LoVo (cell line): ENCODE measurements around the gene GTF2A1L.
"Not testable (repeated sequence)": the region's sequence is repeated elsewhere in the genome, so short reads cannot be mapped to it uniquely, and the experiment has no call there.

Source experiments
- DNase-seq: peaks from one replicate; pipeline ENCODE4 v3.0.0-alpha.2; 2016; ENCODE audit warnings: low spot score

Gene GTF2A1L

DNA sequence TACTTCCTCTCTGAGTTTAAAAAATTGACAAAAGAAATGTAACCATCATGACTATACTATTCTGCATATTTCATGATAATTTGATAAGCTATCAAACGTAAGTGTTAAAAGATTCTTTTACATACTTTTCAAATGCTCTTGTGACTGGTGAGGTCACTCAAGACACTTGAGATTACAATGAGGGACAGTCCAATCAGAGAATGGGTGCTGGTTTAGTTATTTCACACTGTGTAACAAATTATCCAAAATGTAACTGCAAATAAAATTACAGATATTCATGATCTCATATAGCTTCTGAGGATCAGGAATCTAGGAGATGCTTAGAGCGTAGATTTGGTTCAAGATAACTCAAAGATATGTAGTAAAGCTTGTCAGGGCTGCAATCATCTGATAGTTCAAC lies 4.4 kb upstream of the GTF2A1L start:
- DNase-seq, result no peak

DNA sequence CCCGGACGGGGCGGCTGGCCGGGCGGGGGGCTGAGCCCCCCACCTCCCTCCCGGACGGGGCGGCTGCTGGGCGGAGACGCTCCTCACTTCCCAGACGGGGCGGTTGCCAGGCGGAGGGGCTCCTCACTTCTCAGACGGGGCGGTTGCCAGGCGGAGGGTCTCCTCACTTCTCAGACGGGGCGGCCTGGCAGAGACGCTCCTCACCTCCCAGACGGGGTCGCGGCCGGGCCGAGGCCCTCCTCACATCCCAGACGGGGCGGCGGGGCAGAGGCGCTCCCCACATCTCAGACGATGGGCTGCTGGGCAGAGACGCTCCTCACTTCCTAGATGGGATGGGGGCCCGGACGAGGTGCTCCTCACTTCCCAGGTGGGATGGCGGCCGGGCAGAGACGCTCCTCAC lies 3.1 kb upstream of the GTF2A1L start:
- not testable (repeated sequence) for DNase-seq

DNA sequence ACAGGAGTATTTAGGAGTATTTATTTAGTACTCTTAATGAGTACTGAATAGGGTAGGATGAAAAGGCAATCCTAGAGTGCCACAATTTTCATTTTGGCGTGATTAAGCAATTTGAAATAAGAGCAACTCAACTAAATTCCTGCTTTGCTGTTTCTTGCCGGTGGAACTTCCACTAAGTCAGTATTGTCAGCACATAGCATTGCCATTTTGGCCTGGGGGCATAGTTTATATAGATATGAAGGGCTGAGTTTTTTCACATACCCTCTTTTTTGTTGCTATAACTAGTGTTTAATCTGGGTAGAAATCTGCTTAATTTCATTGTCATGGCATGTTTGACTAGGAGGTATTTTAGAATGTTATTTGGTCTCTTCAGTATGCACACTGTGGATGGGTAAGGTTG lies 1.9 kb downstream of the GTF2A1L start:
- no peak for DNase-seq

DNA sequence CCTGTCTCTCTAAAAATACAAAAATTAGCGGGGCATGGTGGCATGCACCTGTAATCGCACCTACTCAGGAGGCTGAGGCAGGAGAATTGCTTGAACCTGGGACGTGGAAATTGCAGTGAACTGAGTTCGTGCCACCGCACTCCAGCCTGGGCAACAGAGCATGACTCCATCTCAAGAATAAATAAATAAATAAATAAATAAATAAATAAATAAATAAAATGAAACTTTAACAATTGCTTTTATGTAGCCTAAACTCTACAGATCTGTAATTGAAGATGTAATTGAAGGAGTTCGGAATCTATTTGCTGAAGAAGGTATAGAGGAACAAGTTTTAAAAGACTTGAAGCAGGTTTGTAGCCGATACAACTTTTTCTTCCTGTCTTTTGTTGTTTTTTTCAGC lies 2.9 kb downstream of the GTF2A1L start:
- no peak for DNase-seq

DNA sequence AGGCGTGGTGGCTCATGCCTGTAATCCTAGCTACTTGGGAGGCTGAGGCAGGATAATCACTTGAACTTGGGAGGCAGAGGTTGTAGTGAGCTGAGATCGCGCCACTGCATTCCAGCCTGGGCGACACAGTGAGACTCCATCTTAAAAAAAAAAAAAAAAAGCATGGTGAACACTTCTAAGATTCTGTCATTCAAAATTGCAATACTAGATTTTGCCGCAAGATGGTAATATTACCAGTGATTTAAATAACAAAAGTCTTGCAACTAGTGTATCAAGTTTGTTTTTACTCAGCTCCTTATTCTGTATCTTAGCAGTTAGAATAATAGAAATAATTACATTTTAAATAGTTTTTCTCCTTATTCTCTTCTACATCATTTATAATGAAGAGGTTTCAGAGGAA lies 5.0 kb downstream of the GTF2A1L start:
- peak; percentile 48 for DNase-seq

DNA sequence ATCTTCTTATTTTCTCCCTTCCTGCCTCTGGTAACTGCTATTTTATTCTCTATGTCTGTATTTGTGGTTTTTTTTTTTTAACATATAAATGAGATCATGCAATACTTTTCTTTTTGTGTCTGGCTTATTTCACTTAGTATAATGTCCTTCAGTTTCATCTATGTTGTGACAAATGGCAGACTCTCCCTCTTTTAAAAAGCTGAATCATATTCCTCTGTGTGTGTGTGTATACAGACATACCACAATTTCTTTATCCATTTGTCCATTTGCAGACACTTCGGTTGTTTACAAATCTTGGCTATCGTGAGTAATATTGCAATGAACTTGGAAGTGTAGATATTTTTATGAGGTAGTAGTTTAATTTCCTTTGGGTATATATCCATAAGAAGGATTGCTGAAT lies 7.0 kb downstream of the GTF2A1L start:
- no peak for DNase-seq

DNA sequence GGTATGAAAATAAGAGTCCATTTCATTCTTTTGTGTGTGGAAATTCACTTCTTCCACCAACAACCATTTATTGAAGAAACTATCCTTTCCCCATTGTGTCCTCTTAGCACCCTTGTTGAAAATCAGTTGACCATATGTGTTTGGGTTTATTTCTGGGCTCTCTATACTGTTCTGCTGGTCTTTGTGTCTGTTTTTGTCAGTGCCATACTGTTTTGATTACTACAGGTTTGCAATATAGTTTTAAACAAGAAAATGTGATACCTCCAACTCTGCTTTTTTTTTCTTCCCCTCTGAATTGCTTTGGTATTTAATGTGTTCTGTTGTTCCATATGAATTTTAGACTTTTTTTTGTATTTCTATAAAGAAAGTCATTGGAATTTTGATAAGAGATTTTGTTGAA lies 8.4 kb downstream of the GTF2A1L start:
- no peak for DNase-seq

DNA sequence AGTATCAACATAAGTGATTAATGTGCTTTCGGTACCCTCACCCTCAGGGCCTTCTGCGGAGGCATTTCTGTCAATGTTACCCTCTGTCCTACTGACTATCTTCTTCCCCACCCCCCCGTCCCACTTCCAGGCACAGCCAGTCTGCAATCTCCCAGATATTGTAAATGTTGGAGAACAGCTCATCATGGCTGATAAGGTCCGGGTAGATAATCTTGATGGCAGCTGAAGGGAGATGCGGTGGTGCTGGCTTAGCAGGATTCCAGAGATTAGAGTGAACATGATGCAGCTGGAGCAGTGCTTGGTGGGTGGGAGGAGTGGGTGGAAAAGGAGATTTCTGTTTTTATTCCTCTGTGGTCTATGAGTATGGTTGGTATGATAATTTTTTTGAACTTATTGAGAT lies 15.5 kb downstream of the GTF2A1L start:
- no peak for DNase-seq

DNA sequence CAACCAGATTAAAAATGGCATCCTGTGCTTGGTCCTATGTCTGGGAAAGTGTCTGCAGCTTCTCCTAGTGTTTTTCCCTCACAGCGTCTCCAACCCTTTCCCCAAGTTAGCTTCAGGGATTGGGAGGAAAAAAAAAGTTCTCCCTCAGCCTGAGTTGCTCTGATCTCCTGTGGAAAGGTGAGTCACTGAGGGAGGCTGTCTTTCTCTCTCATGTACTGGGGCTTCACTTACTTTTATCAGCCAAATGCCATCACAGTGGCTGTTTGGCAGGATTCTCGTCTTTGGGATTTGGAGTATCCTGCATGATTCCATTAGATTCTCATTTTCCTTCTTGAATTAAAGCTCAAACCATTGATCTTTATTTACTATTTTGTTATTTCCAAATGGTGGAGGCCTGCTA lies 18.1 kb downstream of the GTF2A1L start:
- DNase-seq, result no peak

DNA sequence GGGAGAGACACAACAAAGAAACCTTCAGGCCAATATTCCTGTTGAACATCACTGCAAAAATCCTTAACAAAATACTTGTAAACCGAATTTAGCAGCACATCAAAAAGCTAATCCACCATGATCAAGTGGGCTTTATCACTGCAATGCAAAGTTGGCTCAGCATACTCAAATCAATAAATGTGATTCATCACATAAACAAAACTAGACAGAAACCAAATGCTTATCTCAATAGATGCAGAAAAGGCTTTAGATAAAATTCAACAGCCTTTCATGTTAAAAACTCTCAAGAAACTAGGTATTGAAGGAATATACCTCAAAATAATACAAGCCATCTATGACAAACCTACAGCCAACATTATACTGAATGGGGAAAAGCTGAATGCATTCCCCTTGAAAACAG lies 20.6 kb downstream of the GTF2A1L start:
- no peak for DNase-seq

DNA sequence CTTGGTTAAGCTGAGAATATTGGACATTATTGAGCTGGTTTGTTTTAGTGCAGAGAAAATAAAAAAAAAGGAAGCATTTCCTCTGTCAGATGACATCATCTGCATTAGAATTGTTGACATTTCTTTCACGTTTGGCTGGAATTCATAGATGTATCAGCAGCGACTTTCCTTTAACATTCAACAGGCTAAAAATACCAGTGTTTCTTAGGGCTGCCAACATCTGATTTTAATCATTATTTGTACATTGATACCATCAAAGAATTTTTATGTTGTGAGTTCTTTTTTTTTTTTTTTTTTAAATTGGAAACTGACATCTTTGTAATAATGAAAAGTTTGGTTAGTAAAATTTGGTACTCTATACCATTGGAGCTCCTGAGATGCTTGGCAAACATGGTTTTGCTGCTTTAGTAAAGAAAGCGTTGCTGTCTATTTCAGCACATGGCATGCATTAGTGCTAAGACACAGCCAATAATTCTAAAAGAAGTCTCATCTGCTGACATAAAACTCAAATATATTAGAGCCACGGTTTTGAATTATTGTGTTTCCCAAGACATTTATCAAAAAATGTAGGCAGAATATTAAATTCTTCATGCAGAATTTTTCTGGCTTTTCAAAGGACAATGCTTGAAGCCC lies 33.6 kb downstream of the GTF2A1L start:
- no peak for DNase-seq

DNA sequence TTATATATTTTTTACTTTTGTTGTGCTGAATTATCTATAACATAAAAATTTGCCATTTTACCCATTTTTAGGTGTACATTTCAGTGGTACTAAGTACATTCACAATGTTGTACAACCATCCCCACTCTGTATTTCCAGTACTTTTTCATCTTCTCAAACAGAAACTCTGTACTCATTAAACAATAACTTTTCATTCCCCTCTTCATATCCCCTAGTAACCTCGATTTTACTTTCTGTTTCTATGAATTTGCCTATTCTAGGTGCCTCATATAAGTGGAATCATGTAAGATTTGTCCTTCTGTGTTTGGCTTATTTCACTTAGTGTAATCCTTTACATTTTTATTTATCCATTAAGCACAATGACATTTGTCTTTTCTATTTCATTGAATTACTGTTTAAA lies 51.3 kb downstream of the GTF2A1L start:
- no peak for DNase-seq

DNA sequence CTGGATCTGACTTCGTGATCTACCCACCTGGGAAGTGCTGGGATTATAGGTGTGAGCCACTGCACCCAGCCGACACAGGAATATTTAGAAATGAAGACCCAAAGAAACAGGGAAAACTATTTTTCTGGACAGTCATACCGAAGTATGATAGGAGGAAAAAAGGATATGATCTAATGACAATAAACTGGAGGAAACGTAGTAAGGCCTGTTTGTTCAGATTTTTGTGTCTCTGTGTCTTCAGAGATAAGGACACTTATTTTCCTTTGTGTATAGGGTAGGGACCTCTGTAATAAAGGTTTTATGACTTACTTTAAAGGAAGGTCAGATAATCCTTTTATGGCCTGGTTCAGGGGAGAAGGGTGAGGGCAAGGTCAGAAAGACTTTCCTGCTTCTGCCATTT lies 55.9 kb downstream of the GTF2A1L start:
- peak; percentile 3 for DNase-seq

DNA sequence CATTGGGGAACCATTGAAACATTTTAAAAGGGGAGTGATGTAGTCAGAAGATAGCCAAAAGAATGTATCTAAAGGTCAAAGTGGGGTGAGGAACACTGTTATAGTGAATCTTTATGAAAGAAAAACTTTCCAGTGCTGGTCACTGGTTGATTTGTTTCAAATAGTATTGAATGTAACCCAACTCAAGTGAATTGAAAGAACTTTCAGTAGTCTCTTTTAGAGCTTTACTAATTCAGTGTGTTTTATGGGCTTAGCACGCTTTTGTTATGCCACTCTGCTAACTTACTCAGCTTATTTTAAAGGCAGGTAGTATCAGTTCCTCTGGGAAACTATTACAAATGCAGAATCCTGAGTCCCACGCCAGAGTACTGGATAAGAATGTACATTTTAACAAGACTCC lies 57.3 kb downstream of the GTF2A1L start:
- no peak for DNase-seq

DNA sequence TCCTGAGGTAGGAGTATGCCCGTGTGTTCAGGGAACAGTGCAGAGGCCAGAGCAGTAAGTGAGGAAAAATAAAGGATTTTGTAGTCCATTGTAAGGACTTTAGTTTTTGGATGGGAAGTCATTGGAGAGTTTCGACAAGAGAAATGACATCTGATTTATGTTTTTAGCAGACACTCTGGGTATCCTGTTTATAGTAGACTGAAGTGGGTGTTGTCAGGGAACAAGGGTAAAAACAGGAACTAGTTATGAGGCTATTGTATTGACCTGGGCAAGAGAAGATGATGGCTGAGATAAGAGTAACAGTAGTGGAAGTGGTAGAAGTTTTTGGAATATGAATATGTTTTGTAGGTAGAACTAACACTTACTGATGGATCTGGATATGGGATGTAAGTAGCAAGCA lies 59.8 kb downstream of the GTF2A1L start:
- DNase-seq, result no peak

DNA sequence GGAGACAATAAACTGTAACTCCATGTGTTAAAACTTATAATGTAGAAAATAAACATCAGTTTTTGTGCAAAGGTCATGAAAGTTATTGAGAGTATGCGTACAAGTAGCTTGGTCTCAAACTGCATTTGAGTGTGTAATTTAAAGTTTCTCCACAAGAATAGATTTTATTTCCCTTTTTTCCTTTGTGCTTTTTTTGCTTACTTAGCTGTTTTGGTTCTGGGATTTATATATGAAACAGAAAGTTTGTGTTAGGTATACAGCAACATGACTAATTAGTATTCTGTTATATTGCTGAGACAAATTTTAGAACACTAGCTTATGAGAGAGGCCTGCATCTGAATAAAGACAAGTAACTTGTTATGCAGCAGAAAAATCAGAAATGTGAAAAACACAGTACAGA lies 67.5 kb downstream of the GTF2A1L start:
- no peak for DNase-seq

DNA sequence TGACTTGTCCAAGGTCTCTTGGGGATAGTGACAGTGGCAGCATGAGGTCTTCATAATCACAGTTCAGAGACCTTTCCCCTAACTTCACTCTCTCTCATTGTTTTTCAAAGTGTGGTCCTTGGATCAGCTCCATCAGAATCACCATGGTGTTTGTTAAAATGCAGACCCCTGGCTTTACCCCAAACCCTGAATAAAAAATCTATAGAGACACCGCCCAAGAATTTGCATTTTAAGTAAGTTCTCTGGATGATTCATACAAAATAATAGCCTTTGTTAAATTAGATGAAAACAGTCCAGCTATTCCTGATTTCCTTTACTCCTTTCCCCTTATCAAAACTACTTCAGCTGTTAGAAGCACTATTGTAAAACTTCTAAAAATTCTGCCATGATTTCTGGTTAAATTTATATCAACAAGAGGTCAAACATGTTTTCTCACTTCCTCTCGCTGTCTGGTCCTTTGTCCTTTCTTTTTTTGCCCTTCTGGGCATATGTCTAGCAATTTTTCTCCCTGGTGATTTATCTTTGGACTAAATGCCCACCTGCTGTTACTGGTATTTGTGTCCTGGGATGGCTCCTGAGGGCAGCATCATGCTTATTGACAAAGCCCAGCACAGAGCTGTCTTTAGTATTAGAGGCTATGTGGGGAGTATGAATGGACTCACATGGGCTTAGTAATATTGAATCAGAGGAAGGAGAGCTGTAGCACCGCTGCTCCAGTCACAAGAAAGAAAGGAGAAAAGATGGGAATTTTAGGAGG lies 74.5 kb downstream of the GTF2A1L start:
- DNase-seq, result no peak

DNA sequence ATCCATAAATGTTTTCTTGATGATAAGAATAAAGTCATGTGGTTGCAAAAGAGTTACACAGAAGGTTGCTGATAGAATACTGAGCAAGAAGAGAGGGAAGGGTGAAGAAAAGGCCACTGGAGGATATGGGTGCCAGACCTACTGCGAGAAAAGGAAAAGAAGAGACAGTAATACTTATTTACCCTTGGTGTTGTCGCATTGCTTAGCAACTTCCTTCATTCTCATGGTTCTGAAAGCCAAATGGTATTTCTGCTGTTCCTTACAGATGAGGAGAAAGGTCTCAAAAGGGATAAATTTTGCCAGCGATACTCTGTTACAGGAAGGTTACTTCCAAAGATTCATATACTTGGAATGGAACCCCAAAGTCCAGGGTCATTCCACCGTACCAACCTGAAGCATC lies 75.4 kb downstream of the GTF2A1L start:
- DNase-seq, result no peak

DNA sequence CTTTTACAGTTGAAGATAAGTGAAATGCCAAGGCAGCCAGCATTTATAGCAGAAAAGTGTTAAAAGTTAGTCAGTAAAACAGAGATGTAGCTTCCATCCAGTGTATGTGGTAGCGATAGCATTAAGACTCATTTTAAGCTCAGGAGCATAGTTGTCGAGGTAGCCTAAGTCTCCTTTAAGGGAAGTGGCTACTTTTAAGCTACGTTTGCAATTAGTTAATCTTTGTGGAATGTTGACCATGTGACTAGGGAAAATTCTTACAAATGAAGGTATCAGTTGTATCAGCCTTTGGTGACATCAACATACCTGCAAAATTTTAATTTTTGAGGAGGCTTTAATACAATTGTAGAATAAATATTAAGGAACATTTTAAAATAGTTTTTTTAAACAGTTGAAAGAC lies 76.0 kb downstream of the GTF2A1L start:
- no peak for DNase-seq

DNA sequence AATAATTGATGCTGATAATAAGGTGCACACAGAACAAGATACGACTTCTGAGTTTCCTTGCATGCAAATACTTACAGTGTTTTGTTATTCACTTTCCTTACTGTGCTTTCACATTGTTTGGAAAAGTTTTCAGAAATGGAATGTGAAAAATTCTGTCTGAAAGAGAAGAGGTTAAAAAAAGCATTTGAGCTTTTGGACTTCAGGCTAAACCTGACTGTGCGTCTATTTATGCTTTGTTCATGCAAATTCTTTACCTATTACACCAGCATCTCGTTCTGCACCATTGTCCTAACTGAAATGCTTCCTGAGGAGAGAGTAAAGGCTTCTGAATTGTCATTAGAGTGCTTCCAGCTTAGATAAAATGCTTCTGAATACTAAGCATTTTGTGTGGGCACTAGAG lies 76.5 kb downstream of the GTF2A1L start:
- no peak for DNase-seq

DNA sequence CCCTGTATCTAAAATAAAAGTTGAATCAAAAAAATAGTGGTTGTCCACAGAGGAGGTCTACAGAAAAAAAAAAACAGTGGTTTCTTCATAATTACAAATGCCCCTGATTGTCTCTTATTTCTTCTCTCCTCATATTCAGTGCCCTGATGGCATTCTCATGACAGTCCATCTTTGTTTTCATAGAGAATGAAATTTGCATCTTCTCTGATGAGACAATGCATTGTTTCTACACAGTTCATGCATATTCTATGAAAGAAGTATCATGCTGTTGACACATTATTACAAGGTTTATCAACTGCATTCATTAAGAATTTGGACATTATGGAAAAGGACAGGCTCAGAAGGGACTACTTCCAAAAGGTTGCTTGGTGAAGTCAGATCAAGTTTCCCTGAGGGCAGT lies 78.3 kb downstream of the GTF2A1L start:
- DNase-seq, result no peak

DNA sequence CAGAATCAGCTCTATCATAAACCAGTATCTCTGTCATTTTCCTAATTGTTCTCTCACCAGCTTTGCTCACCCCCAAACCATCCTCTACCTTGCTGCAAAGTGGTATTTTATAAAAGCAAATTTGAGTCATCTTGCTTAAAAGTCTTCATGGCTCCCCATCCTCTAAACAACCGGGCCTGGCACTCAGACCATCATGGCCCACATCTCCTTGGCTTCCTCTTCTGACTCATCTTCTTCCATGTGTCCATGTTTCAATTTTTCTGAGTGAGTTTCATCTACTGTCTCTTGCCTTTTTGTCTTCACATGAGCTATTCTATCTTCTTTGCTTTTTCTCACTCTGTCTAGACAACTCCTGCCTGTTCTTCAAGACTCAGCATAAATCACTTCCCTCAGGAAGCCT lies 79.2 kb downstream of the GTF2A1L start:
- DNase-seq, result no peak

DNA sequence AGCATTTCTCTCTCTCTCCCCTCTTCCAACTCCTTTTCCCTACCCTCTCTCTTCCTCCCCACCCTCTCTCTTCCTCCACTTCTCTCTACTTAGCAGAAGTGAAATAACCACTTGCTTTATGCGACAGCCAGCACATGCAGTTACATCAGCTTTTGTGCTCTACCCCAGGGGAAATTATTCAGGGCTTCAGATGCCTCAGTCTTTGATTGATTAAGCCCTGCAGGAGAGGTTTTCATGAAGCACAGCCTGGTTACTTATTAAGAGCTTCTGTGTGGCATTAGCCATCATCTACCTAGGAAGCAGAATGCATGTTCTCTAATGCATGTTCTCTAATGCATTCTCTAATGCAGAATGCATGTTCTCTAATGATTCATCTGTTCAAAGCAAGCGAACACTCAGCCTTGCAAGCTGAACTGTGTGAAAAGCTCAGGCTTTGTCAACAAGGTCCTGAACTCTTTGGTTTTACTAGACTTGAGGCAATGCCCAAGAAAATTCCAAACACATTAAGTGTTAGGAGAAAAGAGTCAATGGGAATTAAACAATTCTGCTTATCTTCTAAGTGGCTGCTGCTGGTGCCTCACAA lies 81.8 kb downstream of the GTF2A1L start:
- DNase-seq, result no peak

DNA sequence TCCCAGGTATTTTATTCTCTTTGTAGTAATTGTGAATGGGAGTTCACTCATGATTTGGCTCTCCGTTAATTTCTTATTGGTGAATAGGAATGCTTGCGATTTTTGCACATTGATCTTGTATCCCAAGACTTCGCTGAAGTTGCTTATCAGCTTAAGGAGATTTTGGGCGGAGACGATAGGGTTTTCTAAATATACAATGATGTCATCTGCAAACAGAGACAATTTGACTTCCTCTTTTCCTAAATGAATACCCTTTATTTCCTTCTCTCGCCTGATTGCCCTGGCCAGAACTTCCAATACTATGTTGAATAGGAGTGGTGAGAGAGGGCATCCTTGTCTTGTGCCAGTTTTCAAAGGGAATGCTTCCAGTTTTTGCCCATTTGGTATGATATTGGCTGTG lies 86.0 kb downstream of the GTF2A1L start:
- DNase-seq, result not testable (repeated sequence)
